ENCODE data around the gene GABARAPL1.

Gene GABARAPL1

GRCh38 chr12:10169104-10169503, 43.6 kb upstream of the GABARAPL1 start:
- no peak for TF ChIP-seq ZBTB7A (IDR thresholded peaks at IDR 0.05; ENCODE audit: low read depth)

GRCh38 chr12:10170216-10170615, 42.5 kb upstream of the GABARAPL1 start:
- no peak for TF ChIP-seq USF1 (IDR thresholded peaks at IDR 0.05)
- no peak for TF ChIP-seq CREB1 (IDR thresholded peaks at IDR 0.05; ENCODE audit: low read depth)

GRCh38 chr12:10171973-10172728, 40.5 kb upstream of the GABARAPL1 start, which contains the start of gene OLR1:
Gene OLR1 (minus strand): TSS chr12:10172132. CDS start chr12:10172077, 55 bp downstream.
- TF ChIP-seq TAF1 (IDR thresholded peaks at IDR 0.05; ENCODE audit: low read depth) (no peak), TCF12 (IDR thresholded peaks at IDR 0.05; ENCODE audit: low read depth) (no peak), EGR1 (IDR thresholded peaks at IDR 0.05) (no peak), RAD21 (IDR thresholded peaks at IDR 0.05; ENCODE audit: low read depth) (no peak), MAX (IDR thresholded peaks at IDR 0.05) (no peak), EP300 (IDR thresholded peaks at IDR 0.05; ENCODE audit: borderline replicate concordance) (no peak), ZBTB7A (IDR thresholded peaks at IDR 0.05; ENCODE audit: low read depth) (no peak), REST (IDR thresholded peaks at IDR 0.05; ENCODE audit: low read depth) (no peak), USF1 (IDR thresholded peaks at IDR 0.05) (no peak), NFIC (IDR thresholded peaks at IDR 0.05) (no peak), FOXM1 (IDR thresholded peaks at IDR 0.05; ENCODE audit: borderline replicate concordance, low read depth) (no peak)

- TF ChIP-seq CREB1 (IDR thresholded peaks at IDR 0.05; ENCODE audit: low read depth) = no peak
- no peak for TF ChIP-seq ZBTB7A (IDR thresholded peaks at IDR 0.05; ENCODE audit: low read depth)
- no peak for TF ChIP-seq RAD21 (IDR thresholded peaks at IDR 0.05; ENCODE audit: low read depth)
- TF ChIP-seq USF1 (IDR thresholded peaks at IDR 0.05) = no peak
- TF ChIP-seq TEAD4 (IDR thresholded peaks at IDR 0.05) = no peak
- no peak for TF ChIP-seq YY1 (IDR thresholded peaks at IDR 0.05; ENCODE audit: low read depth)
Observed at GRCh38 chr12:10174986-10175614, 37.6 kb upstream of the GABARAPL1 start.

GRCh38 chr12:10175846-10176636, 36.6 kb upstream of the GABARAPL1 start:
- TF ChIP-seq REST (IDR thresholded peaks at IDR 0.05; ENCODE audit: low read depth) (no peak), EGR1 (IDR thresholded peaks at IDR 0.05) (no peak), YY1 (IDR thresholded peaks at IDR 0.05; ENCODE audit: low read depth) (no peak), USF1 (IDR thresholded peaks at IDR 0.05) (no peak), MAX (IDR thresholded peaks at IDR 0.05) (no peak), TEAD4 (IDR thresholded peaks at IDR 0.05) (no peak), CREB1 (IDR thresholded peaks at IDR 0.05; ENCODE audit: low read depth) (no peak), FOXM1 (IDR thresholded peaks at IDR 0.05; ENCODE audit: borderline replicate concordance, low read depth) (no peak), TAF1 (IDR thresholded peaks at IDR 0.05; ENCODE audit: low read depth) (no peak), RAD21 (IDR thresholded peaks at IDR 0.05; ENCODE audit: low read depth) (no peak), EP300 (IDR thresholded peaks at IDR 0.05; ENCODE audit: borderline replicate concordance) (no peak), CEBPB (IDR thresholded peaks at IDR 0.05) (no peak), NFIC (IDR thresholded peaks at IDR 0.05) (no peak), ZBTB7A (IDR thresholded peaks at IDR 0.05; ENCODE audit: low read depth) (no peak), TCF12 (IDR thresholded peaks at IDR 0.05; ENCODE audit: low read depth) (no peak)
